ENCODE results near the gene TFAP2C.
A peak's percentile ranks its signal among the peaks of the same experiment; 100 is the strongest.

Gene TFAP2C

GRCh38 chr20:56631990-56632327 lies 2.9 kb downstream of the TFAP2C start:
- Histone ChIP-seq H3K9ac (ENCODE audit: insufficient read length, low read depth) (peak overlapping the region; percentile 98), H3K27me3 (ENCODE audit: insufficient read depth, insufficient read length) (peaks cover 19% of the 10 kb centered on the region), H3K4me3 (ENCODE audit: insufficient read length, low read depth) (peak overlapping the region; percentile 95), H3K36me3 (ENCODE audit: insufficient read depth, insufficient read length, low read length) (peaks cover 54% of the 10 kb centered on the region), H3K4me1 (ENCODE audit: insufficient read depth, insufficient read length) (peaks cover 10% of the 10 kb centered on the region), H3K9me3 (ENCODE audit: insufficient read depth, low read length) (no peaks in the 10 kb centered on the region)
- no peak for DNase-seq (ENCODE audit: low read depth, low spot score)
- TF ChIP-seq YY1 (IDR thresholded peaks at IDR 0.05; ENCODE audit: insufficient read depth, insufficient read length) (no peak), SUZ12 (IDR thresholded peaks at IDR 0.05; ENCODE audit: extremely low read depth, insufficient read depth, insufficient read length) (no peak), ZNF274 (IDR thresholded peaks at IDR 0.05; ENCODE audit: low read depth, low read length) (no peak)

- Histone ChIP-seq H3K27me3 (ENCODE audit: insufficient read depth, insufficient read length) (no peaks in the 10 kb centered on the region), H3K9ac (ENCODE audit: insufficient read length, low read depth) (no peak overlapping the region), H3K36me3 (ENCODE audit: insufficient read depth, insufficient read length, low read length) (peaks cover 77% of the 10 kb centered on the region), H3K9me3 (ENCODE audit: insufficient read depth, low read length) (no peaks in the 10 kb centered on the region), H3K4me1 (ENCODE audit: insufficient read depth, insufficient read length) (peaks cover 3% of the 10 kb centered on the region), H3K4me3 (ENCODE audit: insufficient read length, low read depth) (no peak overlapping the region)
- no peak for DNase-seq (ENCODE audit: low read depth, low spot score)
- TF ChIP-seq SUZ12 (IDR thresholded peaks at IDR 0.05; ENCODE audit: extremely low read depth, insufficient read depth, insufficient read length) (no peak), YY1 (IDR thresholded peaks at IDR 0.05; ENCODE audit: insufficient read depth, insufficient read length) (no peak), ZNF274 (IDR thresholded peaks at IDR 0.05; ENCODE audit: low read depth, low read length) (no peak)
Measured at GRCh38 chr20:56634307-56634706, 5.2 kb downstream of the TFAP2C start.

GRCh38 chr20:56634735-56635385 lies 5.8 kb downstream of the TFAP2C start:
- no peak for DNase-seq (ENCODE audit: low read depth, low spot score)
- peaks cover 3% of the 10 kb centered on the region for H3K4me1 ChIP-seq (ENCODE audit: insufficient read depth, insufficient read length)

GRCh38 chr20:56636716-56637115 lies 7.6 kb downstream of the TFAP2C start:
- H3K4me3 ChIP-seq (ENCODE audit: insufficient read length, low read depth), result no peak overlapping the region
- H3K27me3 ChIP-seq (ENCODE audit: insufficient read depth, insufficient read length), result no peaks in the 10 kb centered on the region
- no peak overlapping the region for H3K9ac ChIP-seq (ENCODE audit: insufficient read length, low read depth)
- H3K36me3 ChIP-seq (ENCODE audit: insufficient read depth, insufficient read length, low read length), result peaks cover 90% of the 10 kb centered on the region
- peaks cover 3% of the 10 kb centered on the region for H3K4me1 ChIP-seq (ENCODE audit: insufficient read depth, insufficient read length)
- no peaks in the 10 kb centered on the region for H3K9me3 ChIP-seq (ENCODE audit: insufficient read depth, low read length)
- DNase-seq (ENCODE audit: low read depth, low spot score), result no peak
- TF ChIP-seq ZNF274 (IDR thresholded peaks at IDR 0.05; ENCODE audit: low read depth, low read length), result no peak
- no peak for TF ChIP-seq YY1 (IDR thresholded peaks at IDR 0.05; ENCODE audit: insufficient read depth, insufficient read length)
- no peak for TF ChIP-seq SUZ12 (IDR thresholded peaks at IDR 0.05; ENCODE audit: extremely low read depth, insufficient read depth, insufficient read length)

More at GRCh38 chr20:56634735-56635385, 5.8 kb downstream of the TFAP2C start:
- Histone ChIP-seq H3K27me3 (ENCODE audit: insufficient read depth, insufficient read length) (no peaks in the 10 kb centered on the region), H3K36me3 (ENCODE audit: insufficient read depth, insufficient read length, low read length) (peaks cover 82% of the 10 kb centered on the region), H3K4me3 (ENCODE audit: insufficient read length, low read depth) (no peak overlapping the region), H3K9me3 (ENCODE audit: insufficient read depth, low read length) (no peaks in the 10 kb centered on the region), H3K9ac (ENCODE audit: insufficient read length, low read depth) (no peak overlapping the region)
- TF ChIP-seq YY1 (IDR thresholded peaks at IDR 0.05; ENCODE audit: insufficient read depth, insufficient read length) (no peak), ZNF274 (IDR thresholded peaks at IDR 0.05; ENCODE audit: low read depth, low read length) (no peak), SUZ12 (IDR thresholded peaks at IDR 0.05; ENCODE audit: extremely low read depth, insufficient read depth, insufficient read length) (no peak)

GRCh38 chr20:56637576-56637975 lies 8.5 kb downstream of the TFAP2C start:
- Histone ChIP-seq H3K9ac (ENCODE audit: insufficient read length, low read depth) (no peak overlapping the region), H3K9me3 (ENCODE audit: insufficient read depth, low read length) (no peaks in the 10 kb centered on the region), H3K4me1 (ENCODE audit: insufficient read depth, insufficient read length) (peaks cover 3% of the 10 kb centered on the region), H3K36me3 (ENCODE audit: insufficient read depth, insufficient read length, low read length) (peaks cover 92% of the 10 kb centered on the region), H3K4me3 (ENCODE audit: insufficient read length, low read depth) (no peak overlapping the region), H3K27me3 (ENCODE audit: insufficient read depth, insufficient read length) (no peaks in the 10 kb centered on the region)
- TF ChIP-seq YY1 (IDR thresholded peaks at IDR 0.05; ENCODE audit: insufficient read depth, insufficient read length) (no peak), SUZ12 (IDR thresholded peaks at IDR 0.05; ENCODE audit: extremely low read depth, insufficient read depth, insufficient read length) (no peak), ZNF274 (IDR thresholded peaks at IDR 0.05; ENCODE audit: low read depth, low read length) (no peak)
- no peak for DNase-seq (ENCODE audit: low read depth, low spot score)

- no peak overlapping the region for H3K4me3 ChIP-seq (ENCODE audit: insufficient read length, low read depth)
- DNase-seq (ENCODE audit: low read depth, low spot score), result no peak
- H3K4me1 ChIP-seq (ENCODE audit: insufficient read depth, insufficient read length), result no peaks in the 10 kb centered on the region
- H3K27me3 ChIP-seq (ENCODE audit: insufficient read depth, insufficient read length), result no peaks in the 10 kb centered on the region
- TF ChIP-seq YY1 (IDR thresholded peaks at IDR 0.05; ENCODE audit: insufficient read depth, insufficient read length), result no peak
- TF ChIP-seq SUZ12 (IDR thresholded peaks at IDR 0.05; ENCODE audit: extremely low read depth, insufficient read depth, insufficient read length), result no peak
- TF ChIP-seq ZNF274 (IDR thresholded peaks at IDR 0.05; ENCODE audit: low read depth, low read length), result no peak
- H3K36me3 ChIP-seq (ENCODE audit: insufficient read depth, insufficient read length, low read length), result peaks cover 25% of the 10 kb centered on the region
- no peak overlapping the region for H3K9ac ChIP-seq (ENCODE audit: insufficient read length, low read depth)
- H3K9me3 ChIP-seq (ENCODE audit: insufficient read depth, low read length), result no peaks in the 10 kb centered on the region
Measured at GRCh38 chr20:56646599-56646998, 17.5 kb downstream of the TFAP2C start.

- TF ChIP-seq ZNF274 (IDR thresholded peaks at IDR 0.05; ENCODE audit: low read depth, low read length), result no peak
- peaks cover 2% of the 10 kb centered on the region for H3K36me3 ChIP-seq (ENCODE audit: insufficient read depth, insufficient read length, low read length)
Measured at GRCh38 chr20:56653211-56653610, 24.1 kb downstream of the TFAP2C start.

More at GRCh38 chr20:56653211-56653610, 24.1 kb downstream of the TFAP2C start:
- peaks cover 2% of the 10 kb centered on the region for H3K4me1 ChIP-seq (ENCODE audit: insufficient read depth, insufficient read length)
- no peaks in the 10 kb centered on the region for H3K9me3 ChIP-seq (ENCODE audit: insufficient read depth, low read length)
- H3K9ac ChIP-seq (ENCODE audit: insufficient read length, low read depth), result no peak overlapping the region
- no peak overlapping the region for H3K4me3 ChIP-seq (ENCODE audit: insufficient read length, low read depth)
- H3K27me3 ChIP-seq (ENCODE audit: insufficient read depth, insufficient read length), result no peaks in the 10 kb centered on the region
- no peak for DNase-seq (ENCODE audit: low read depth, low spot score)
